ENCODE results near the gene RBM44.

GRCh38 chr2:237866101-237866621 lies 67.6 kb downstream of the RBM44 start:
- TF ChIP-seq, protein P1, sequence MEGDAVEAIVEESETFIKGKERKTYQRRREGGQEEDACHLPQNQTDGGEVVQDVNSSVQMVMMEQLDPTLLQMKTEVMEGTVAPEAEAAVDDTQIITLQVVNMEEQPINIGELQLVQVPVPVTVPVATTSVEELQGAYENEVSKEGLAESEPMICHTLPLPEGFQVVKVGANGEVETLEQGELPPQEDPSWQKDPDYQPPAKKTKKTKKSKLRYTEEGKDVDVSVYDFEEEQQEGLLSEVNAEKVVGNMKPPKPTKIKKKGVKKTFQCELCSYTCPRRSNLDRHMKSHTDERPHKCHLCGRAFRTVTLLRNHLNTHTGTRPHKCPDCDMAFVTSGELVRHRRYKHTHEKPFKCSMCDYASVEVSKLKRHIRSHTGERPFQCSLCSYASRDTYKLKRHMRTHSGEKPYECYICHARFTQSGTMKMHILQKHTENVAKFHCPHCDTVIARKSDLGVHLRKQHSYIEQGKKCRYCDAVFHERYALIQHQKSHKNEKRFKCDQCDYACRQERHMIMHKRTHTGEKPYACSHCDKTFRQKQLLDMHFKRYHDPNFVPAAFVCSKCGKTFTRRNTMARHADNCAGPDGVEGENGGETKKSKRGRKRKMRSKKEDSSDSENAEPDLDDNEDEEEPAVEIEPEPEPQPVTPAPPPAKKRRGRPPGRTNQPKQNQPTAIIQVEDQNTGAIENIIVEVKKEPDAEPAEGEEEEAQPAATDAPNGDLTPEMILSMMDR (IDR thresholded peaks at IDR 0.05), result no peak
- TF ChIP-seq POLR2A (IDR thresholded peaks at IDR 0.05) (no peak), EP300 (IDR thresholded peaks at IDR 0.05) (no peak), POLR2AphosphoS5 (IDR thresholded peaks at IDR 0.05) (no peak)
